Vagina (tissue), 2 donors: ENCODE measurements around the gene ADAM8. TPM values are rescaled to one million over a fixed set of nuclear protein-coding genes. Genes with fewer than 3 reads are reported as not detected.

Experiments used
- DNase-seq, 2 donors: peaks; one replicate each; pipeline ENCODE4 v3.0.0-alpha.2; 2017; ENCODE audit errors: extremely low spot score in 2 of 2
- H3K27ac ChIP-seq: fragments of 200-600 bp; sonication (generic); one replicate; pipeline ENCODE4 v1.5.1; 2019
- H3K27me3 ChIP-seq: fragments of 200-600 bp; sonication (generic); one replicate; pipeline ENCODE4 v1.5.1; 2019
- H3K36me3 ChIP-seq, 2 donors: fragments of 200-600 bp; sonication (generic); one replicate each; pipeline ENCODE4 v1.5.1; 2017 to 2019
- H3K4me1 ChIP-seq: fragments of 200-600 bp; sonication (generic); one replicate; pipeline ENCODE4 v1.5.1; 2019
- H3K4me3 ChIP-seq, 2 donors: fragments of 200-600 bp; sonication (generic); 1 replicate in 1 of 2; 2 replicates in 1 of 2; pipeline ENCODE4 v1.5.1; 2016 to 2019
- H3K9me3 ChIP-seq: fragments of 200-600 bp; sonication (generic); one replicate; pipeline ENCODE4 v1.5.1; 2019
- CTCF ChIP-seq, 3 experiments: fragments of 450-650 bp in 2 of 3; fragments of 200-600 bp in 1 of 3; sonication (generic) in 1 of 3; IDR thresholded peaks; one replicate each; pipeline ENCODE4 v1.5.1; 2017 to 2019; ENCODE audit warnings: antibody characterized with exemption in 3 of 3, mild to moderate bottlenecking in 2 of 3, moderate library complexity in 2 of 3
- POLR2A ChIP-seq, 2 donors: fragments of 450-650 bp; IDR thresholded peaks; one replicate each; pipeline ENCODE4 v1.6.1; 2017; ENCODE audit warnings: antibody characterized with exemption in 2 of 2, mild to moderate bottlenecking in 2 of 2, moderate library complexity in 2 of 2
- POLR2AphosphoS5 ChIP-seq, 2 donors: sonication (generic); formaldehyde crosslinking; IDR thresholded peaks; one replicate each; pipeline ENCODE4 v1.9.0; 2017; ENCODE audit warnings: antibody characterized with exemption in 2 of 2, mild to moderate bottlenecking in 2 of 2, low read depth in 1 of 2; ENCODE audit not compliant: insufficient read depth in 1 of 2
- intact Hi-C: fragments of 100-400 bp; cut with DNase I; formaldehyde crosslinking; loops from one replicate; pipeline ENCODE4 v1.15.1; 2023
- total RNA-seq: library from RNA; depleted of rRNA; stranded (reverse); fragments of >200 nt; gene quantifications from one replicate; pipeline ENCODE4 v1.2.3, GENCODE V29; 2016

ADAM8 gene
- total RNA-seq, 1 donor from 2014 or later, result 11.0 TPM

- Histone ChIP-seq H3K4me3 (no peak overlapping the region), H3K27ac (no peak overlapping the region), H3K36me3 (peaks cover 0 to 39% of the 10 kb centered on the region in 2 donors), H3K4me1 (peaks cover 40% of the 10 kb centered on the region), H3K27me3 (no peaks in the 10 kb centered on the region), H3K9me3 (no peaks in the 10 kb centered on the region)
- intact Hi-C loops, result no loop called here
- no peak for DNase-seq
- TF ChIP-seq CTCF (IDR thresholded peaks at IDR 0.05) (no peak), POLR2A (IDR thresholded peaks at IDR 0.05) (no peak), POLR2AphosphoS5 (IDR thresholded peaks at IDR 0.05; ENCODE audit: insufficient read depth in 1 of 2, low read depth in 1 of 2) (no peak)
These were observed 26.5 kb upstream of the ADAM8 start for GRCh38 chr10:133303206-133303605.

- DNase-seq, result no peak
- intact Hi-C loops, result no loop called here
- no peak for TF ChIP-seq POLR2A (IDR thresholded peaks at IDR 0.05)
- TF ChIP-seq CTCF (IDR thresholded peaks at IDR 0.05), result no peak
- TF ChIP-seq POLR2AphosphoS5 (IDR thresholded peaks at IDR 0.05; ENCODE audit: insufficient read depth in 1 of 2, low read depth in 1 of 2), result no peak
- H3K9me3 ChIP-seq, result no peaks in the 10 kb centered on the region
- no peak overlapping the region for H3K27ac ChIP-seq
- no peaks in the 10 kb centered on the region for H3K27me3 ChIP-seq
- H3K4me1 ChIP-seq, result peaks cover 31% of the 10 kb centered on the region
- H3K4me3 ChIP-seq, result no peak overlapping the region
- peaks cover 0 to 49% of the 10 kb centered on the region in 2 donors for H3K36me3 ChIP-seq
These were observed 25.6 kb upstream of the ADAM8 start for GRCh38 chr10:133302230-133302629.

- intact Hi-C loops, result no loop called here
These were observed 23.1 kb upstream of the ADAM8 start for GRCh38 chr10:133299738-133300137.

GRCh38 chr10:133299224-133299623 is 22.6 kb upstream of the ADAM8 start:
- Histone ChIP-seq H3K27me3 (no peaks in the 10 kb centered on the region), H3K36me3 (peaks cover 0 to 79% of the 10 kb centered on the region in 2 donors), H3K9me3 (no peaks in the 10 kb centered on the region), H3K27ac (no peak overlapping the region), H3K4me3 (no peak overlapping the region), H3K4me1 (peaks cover 3% of the 10 kb centered on the region)
- no peak for DNase-seq
- TF ChIP-seq POLR2A (IDR thresholded peaks at IDR 0.05), result no peak
- intact Hi-C loops, result no loop called here

More at GRCh38 chr10:133299738-133300137, 23.1 kb upstream of the ADAM8 start:
- Histone ChIP-seq H3K36me3 (peaks cover 0 to 74% of the 10 kb centered on the region in 2 donors), H3K27ac (no peak overlapping the region), H3K4me3 (no peak overlapping the region), H3K4me1 (peaks cover 8% of the 10 kb centered on the region), H3K27me3 (no peaks in the 10 kb centered on the region), H3K9me3 (no peaks in the 10 kb centered on the region)
- DNase-seq, result no peak
- TF ChIP-seq POLR2AphosphoS5 (IDR thresholded peaks at IDR 0.05; ENCODE audit: insufficient read depth in 1 of 2, low read depth in 1 of 2) (no peak), POLR2A (IDR thresholded peaks at IDR 0.05) (no peak), CTCF (IDR thresholded peaks at IDR 0.05) (no peak)

GRCh38 chr10:133298466-133298865 is 21.8 kb upstream of the ADAM8 start:
- H3K27me3 ChIP-seq, result no peaks in the 10 kb centered on the region
- no peak for DNase-seq
- no peak overlapping the region for H3K27ac ChIP-seq
- TF ChIP-seq CTCF (IDR thresholded peaks at IDR 0.05) (no peak), POLR2AphosphoS5 (IDR thresholded peaks at IDR 0.05; ENCODE audit: insufficient read depth in 1 of 2, low read depth in 1 of 2) (no peak), POLR2A (IDR thresholded peaks at IDR 0.05) (no peak)
- intact Hi-C loops, result no loop called here
- H3K4me1 ChIP-seq, result no peaks in the 10 kb centered on the region
- peaks cover 0 to 82% of the 10 kb centered on the region in 2 donors for H3K36me3 ChIP-seq
- H3K4me3 ChIP-seq, result no peak overlapping the region
- no peaks in the 10 kb centered on the region for H3K9me3 ChIP-seq
